Keratinocyte (primary cell): ENCODE measurements around the gene DIDO1.

Source experiments
- EZH2 ChIP-seq: IDR thresholded peaks from one replicate; pipeline ENCODE4 v1.6.1; 2012; ENCODE audit warnings: inconsistent platforms, mild to moderate bottlenecking, low read length, moderate library complexity
- TF ChIP-seq, protein P1 (sequence below), 3 experiments: IDR thresholded peaks in 1 of 3; conservative IDR thresholded peaks in 1 of 3; optimal IDR thresholded peaks in 1 of 3; 2 replicates in 2 of 3; 3 replicates in 1 of 3; pipeline versions ENCODE3 to v1.5.1; 2011; ENCODE audit warnings: low read length in 3 of 3, mild to moderate bottlenecking in 3 of 3, moderate library complexity in 2 of 3, control low read depth in 1 of 3, inconsistent platforms in 1 of 3; ENCODE audit not compliant: insufficient read depth in 2 of 3; ENCODE audit errors: extremely low read depth in 1 of 3

DNA sequence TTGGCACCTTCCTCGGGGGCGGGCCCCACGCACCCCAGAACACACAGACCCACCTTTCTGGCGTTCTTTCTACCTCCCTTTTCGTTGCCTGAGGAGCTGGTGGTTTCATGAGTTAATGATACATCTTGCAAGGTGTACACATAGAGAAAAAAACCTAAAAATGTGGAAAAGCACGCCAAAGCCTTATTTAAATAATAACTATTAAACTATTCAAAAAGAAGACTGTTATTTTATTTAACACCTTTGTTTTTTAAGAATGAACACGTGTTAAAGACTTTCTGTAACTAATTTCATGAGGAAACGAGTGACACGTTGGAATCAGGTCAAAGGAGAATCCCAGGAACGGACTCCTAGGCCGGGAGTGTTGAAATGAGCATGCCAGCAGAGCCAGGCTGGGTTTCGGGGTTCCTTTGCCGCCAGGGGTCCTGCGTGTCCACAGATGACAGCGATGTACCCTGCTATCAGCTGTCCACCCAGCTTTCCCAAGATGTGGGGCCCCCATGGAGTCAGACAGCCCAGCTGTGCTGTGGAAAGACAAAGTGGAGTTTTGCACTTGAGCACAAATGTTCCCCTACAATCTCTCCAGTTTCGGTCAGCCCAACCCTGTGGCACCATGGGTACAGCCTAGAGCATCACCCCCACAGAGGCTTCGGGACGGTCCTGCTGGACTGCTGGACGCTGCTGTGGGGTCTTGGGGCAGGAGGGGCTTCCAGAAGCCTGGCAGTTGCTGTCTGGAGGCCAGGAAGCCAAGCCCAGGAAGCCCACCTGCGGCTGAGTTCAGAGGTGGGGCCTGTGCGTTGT lies 42.3 kb upstream of the DIDO1 start:
- TF ChIP-seq EZH2 = no peak
- TF ChIP-seq, protein P1, sequence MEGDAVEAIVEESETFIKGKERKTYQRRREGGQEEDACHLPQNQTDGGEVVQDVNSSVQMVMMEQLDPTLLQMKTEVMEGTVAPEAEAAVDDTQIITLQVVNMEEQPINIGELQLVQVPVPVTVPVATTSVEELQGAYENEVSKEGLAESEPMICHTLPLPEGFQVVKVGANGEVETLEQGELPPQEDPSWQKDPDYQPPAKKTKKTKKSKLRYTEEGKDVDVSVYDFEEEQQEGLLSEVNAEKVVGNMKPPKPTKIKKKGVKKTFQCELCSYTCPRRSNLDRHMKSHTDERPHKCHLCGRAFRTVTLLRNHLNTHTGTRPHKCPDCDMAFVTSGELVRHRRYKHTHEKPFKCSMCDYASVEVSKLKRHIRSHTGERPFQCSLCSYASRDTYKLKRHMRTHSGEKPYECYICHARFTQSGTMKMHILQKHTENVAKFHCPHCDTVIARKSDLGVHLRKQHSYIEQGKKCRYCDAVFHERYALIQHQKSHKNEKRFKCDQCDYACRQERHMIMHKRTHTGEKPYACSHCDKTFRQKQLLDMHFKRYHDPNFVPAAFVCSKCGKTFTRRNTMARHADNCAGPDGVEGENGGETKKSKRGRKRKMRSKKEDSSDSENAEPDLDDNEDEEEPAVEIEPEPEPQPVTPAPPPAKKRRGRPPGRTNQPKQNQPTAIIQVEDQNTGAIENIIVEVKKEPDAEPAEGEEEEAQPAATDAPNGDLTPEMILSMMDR (optimal IDR thresholded peaks at IDR 0.05 in 1 of 3, IDR thresholded peaks at IDR 0.05 in 1 of 3, conservative IDR thresholded peaks at IDR 0.05 in 1 of 3; ENCODE audit: extremely low read depth in 1 of 3, insufficient read depth in 2 of 3, low read length in 3 of 3) = no peak
